Tibial nerve (tissue), 3 donors: ENCODE measurements around the gene CAPN8.

Experiments used
- CTCF ChIP-seq, 5 experiments: fragments of 200-600 bp in 3 of 5; fragments of 450-650 bp in 2 of 5; sonication (generic) in 3 of 5; IDR thresholded peaks; one replicate each; pipeline ENCODE4 v1.5.1; 2016 to 2019; ENCODE audit warnings: antibody characterized with exemption in 5 of 5, mild to moderate bottlenecking in 3 of 5, moderate library complexity in 2 of 5
- POLR2A ChIP-seq, 2 donors: fragments of 450-650 bp; IDR thresholded peaks; one replicate each; pipeline ENCODE4 v1.6.1; 2017; ENCODE audit warnings: antibody characterized with exemption in 2 of 2, mild to moderate bottlenecking in 2 of 2, moderate library complexity in 2 of 2

- no peak for TF ChIP-seq CTCF (IDR thresholded peaks at IDR 0.05)
- TF ChIP-seq POLR2A (IDR thresholded peaks at IDR 0.05): no peak
These were observed 14.7 kb upstream of the CAPN8 start for GRCh38 chr1:223680188-223680587.
